GM21381 (cell line): ENCODE results near the gene DUSP5.
A peak's percentile ranks its signal among the peaks of the same experiment; 100 is the strongest.
"Not testable (repeated sequence)": the region's sequence is repeated elsewhere in the genome, so short reads cannot be mapped to it uniquely, and the experiment has no call there.

Experiments used
- ATAC-seq: cut with Tn5 transposase; IDR thresholded peaks from one replicate; pipeline ENCODE4 v1.9.1; 2021; ENCODE audit warnings: mild to moderate bottlenecking, moderate library complexity; ENCODE audit not compliant: unreplicated experiment

DUSP5 gene

DNA sequence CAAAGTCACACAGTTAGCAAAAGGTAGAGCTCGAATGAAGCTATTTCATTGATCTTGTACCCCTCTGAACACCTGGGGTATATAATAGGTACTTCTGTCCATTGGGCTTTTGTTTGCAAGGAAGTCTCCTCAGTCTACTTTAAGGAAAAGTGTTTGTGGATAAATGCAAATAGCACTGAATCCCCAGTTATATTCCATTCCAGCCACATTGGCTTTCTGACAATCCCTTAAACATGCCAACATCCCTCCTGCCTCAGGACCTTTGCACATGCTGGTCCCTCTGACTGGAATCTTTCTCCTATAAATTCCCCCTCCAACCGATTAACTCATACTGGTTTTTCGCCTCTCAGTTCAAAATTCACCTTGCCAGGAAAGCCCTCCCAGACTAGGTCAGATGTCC, 17.1 kb downstream of the DUSP5 start:
- ATAC-seq = no peak

DNA sequence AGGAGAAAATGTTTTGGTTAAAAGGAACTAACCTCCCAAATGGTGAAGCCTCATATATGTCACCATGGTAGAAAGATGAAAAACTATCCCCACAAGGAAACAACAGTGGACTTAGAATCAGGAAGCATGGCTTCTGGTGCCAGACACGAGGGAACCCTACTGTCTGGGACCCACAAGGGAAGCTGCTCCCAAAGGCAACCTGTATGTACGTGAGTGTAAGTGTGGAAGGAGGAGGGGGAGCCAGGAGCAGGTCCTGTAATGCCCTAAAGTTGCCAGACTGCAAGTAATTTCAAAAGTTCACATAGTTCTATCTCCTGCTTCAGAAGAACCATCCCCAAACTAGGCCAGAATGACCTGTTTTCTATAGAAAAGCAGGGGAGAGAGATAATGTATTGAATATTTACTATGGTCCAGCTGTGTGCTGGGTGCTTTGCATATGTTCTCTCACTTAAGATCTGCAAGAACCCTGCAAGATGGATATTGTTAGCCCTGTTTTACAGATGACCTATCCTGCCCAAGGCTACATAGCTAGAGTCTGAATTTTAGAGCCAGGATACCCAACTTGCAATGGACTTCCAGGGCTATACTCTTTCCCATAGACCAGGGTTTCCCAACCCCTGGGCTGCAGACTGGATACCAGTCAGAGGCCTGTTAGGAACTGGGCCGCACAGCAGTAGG, 19.2 kb downstream of the DUSP5 start:
- no peak for ATAC-seq

DNA sequence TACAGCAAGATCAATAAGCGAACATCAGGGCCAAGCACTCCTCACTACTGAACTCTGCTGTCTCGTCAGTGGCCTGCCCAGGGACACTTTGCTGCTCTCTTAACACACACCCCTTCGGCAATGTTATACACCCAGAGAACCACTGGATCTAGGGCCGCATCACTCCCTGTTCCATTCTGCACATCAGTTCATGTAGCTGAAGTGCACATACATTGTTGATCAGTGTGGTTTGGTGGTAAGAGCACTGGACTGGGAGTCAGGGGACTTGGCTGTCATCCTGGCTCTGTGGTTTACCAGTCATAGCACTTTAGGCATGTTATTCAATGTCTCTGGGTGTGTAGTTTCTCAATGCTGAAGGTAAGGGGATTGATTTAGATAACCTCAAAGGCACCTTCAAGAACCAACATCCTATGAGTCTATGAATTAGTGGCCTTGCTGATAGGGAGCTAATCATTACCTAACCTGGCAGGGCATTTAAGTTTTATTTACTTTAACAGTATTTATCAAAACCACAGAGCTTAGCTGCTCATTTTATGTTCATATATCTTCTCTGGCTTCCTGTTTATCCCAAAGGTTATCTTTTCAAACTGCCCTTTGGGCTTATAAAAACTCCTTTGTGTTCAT, 24.8 kb downstream of the DUSP5 start:
- ATAC-seq = no peak

DNA sequence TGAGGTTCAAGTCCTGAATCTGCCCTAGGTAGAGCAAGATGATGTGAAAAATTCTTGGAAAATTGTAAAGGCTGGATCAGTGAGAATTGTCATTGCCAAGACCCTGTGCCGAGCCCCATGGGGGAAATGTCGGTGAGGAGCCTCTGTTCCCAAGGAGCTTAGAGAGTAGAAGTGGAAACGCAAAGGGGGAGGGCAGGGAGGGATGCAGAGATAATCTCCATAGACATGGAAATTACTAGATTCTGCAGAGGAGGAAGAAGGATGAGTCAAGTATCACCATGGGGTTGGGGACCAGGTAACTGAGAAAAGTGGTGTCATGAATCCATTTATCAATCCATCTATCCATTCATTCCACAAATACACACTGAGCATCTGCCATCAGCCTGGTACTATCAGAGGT, 26.0 kb downstream of the DUSP5 start:
- ATAC-seq = no peak

DNA sequence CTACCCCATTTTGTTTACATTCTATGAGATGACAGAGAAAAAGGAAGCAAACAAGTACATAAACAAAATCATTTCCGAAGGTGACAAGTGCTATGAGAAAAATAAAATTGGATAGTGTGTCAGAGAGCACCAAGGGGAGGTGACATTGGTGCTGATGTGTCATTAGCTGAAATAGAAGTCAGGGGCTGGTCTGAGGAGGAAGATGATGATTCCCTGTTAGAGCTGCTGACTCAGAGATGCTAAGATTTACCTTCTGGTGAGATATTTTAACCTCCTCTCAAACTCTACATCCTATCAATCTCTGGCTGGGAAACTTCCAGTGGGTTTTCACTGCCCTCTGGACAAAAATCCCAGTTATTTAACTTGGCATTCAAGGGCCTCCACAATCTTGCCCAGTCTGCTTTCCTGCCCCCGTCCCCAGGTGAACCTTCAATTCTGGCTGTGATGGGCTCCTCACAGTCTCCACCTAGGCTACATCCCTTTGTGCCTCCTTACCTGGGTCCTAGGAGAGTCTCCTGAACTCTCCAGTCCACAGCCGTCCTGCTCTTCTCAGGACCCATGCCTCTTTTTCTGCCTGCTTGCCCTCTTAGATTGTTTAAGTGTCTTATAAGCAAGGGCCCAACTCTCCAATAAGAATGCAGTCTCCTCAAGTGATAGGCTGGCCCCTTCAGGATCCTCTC, 26.6 kb downstream of the DUSP5 start:
- no peak for ATAC-seq

DNA sequence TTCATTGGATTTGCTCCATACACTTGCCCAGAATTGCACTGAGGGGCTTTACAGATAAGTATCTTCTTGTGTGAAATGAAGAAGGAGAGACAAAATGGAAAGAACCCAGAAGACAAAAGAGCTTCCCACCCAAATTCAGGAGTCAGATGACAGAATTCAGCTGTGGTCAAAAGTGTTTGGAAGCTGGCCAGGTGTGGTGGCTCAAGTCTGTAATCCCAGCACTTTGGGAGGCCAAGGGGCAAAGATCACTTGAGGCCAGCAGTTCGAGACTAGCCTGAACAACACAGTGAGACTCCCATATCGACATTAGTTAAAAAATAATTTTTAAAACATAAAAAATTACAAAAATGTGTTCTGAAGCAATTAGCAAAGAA, 27.1 kb downstream of the DUSP5 start:
- ATAC-seq = no peak

DNA sequence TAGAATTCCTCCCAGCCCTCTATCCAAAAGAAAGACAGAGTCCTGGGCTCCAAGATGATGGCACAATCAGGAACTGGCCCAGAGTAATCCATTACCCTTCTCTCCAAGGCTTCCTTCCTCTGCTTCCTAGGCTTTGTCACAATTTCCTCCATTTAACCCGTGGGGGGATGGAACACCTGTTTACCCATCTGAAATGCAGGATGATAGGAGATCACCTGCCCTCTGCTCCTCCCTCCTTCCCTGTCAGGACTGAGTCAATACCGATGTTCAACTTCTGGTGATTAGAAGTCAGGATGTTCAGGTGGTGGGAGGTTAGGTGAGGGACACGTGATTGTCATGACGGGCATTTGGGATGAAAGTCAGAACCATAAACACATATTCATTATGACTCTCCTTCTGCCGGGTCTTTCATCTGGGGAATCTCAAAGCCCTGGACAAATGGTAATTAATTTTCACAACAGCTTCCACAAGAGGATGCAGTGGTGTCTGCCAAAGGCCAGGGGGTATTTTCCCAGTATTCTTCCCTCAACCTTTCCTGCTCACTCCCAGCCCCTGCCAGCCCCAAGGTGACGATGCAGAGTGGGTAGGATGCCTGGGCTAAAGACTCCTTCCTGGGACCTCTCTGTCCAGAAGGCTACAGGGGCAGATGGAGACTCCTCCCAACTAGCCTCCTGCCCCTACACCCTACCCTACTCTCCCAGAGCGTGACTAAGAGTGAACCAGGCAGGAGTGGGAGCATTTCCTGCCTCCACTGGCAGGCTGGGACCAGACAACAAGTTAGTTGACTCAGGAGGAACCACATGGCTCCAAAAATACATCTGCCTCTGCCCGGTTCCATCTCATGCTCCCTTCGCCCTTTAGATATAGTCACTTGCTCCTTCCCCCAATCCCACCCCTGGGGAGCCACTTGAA, 27.9 kb downstream of the DUSP5 start:
- no peak for ATAC-seq

DNA sequence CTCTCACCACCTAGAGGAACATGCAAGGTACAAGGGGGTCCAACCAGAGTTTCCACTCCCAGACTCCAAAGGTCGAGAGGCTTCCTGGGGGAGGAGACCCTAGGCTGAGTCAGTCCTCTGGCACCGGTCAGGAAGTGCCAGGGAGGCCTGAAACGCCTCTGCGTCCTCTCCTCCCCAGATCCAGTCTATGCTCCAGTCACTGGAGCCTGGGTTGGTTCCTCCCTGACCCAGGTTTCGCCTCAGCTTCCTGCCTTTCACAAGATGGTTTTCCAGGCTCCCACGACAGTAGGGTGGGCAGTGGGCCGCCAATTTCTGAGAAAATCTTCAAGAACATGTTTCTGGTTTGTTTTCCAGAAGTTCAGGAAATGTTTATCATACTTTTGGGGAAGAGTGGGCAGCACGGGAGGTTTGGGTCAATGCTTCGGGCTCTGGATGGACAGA, 30.0 kb downstream of the DUSP5 start:
- ATAC-seq = no peak

DNA sequence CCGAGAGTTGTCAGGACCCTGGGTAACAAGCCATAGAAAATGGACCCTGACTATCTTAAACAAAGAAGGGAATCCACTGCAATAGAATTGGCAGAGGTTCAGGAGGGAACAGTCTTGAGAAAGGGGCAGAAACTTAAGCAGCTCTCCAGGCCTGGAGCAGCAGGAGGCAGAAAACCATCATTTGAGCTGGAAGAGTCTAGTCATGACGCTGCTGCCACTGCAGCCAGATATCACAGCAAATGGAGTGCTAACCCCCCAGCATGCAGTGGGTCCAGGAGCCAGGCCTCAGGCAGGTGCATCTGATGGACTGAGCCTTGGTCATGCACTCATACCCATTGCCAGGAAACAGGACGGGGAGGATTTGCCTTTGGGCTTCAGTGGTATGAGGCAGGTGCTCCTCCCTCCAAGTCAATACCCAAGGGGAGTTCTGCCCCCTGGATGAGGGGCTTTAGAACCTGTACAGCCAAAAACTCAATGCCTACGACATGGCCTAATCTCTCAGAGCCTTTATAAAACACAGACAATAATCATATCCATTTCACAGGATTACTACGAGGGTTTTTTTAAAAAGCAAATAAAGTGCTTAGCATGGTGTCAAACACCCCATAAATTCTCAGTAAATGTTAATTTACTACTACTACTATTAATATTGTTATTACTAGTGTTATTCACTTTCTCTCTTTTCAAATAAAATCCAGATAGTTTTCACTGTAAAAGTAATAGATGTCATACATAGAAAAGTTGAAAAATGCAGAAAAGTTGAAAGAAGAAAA, 30.7 kb downstream of the DUSP5 start:
- no peak for ATAC-seq

DNA sequence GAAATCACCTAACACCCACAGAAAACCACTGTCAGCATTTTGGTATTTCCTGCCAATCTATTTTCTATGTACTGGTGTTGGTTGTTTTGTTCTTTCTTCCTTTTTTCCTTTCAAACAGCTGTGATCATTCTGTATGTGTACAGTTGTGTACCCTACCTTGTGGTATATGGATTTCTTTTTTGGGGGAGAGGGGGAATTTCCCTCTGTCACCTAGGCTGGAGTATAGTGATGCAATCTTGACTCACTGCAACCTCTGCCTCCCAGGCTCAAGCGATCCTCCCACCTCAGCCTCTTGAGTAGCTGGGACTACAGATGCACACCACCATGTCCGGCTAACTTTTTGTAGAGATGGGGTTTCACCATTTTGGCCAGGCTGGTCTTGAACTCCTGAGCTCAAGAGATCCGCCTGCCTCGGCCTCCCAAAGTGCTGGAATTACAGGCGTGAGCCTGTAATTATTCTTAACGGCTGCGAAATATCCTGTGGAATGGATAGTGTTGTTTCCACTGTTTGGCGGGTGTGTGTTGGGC, 31.4 kb downstream of the DUSP5 start:
- ATAC-seq = peak; percentile 75

DNA sequence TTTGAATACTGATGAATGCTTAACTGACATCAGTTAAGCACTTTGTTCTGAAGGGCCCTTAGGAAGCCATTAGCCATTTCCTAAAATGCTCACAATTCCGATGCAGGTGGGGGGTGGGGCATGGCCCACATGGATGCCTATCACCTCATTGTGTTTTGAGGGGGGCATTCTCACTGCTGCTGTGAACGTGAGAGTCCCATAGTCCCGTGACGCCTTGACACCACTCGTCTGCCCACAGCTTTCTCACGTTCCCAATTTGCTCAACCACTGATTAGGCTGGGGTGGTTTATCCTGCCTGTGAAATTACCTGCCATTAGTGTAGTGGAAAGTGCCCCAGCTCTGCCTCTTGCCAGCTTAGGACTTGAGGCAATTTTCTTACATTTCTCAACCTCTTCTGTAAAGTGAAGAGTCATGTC, 31.9 kb downstream of the DUSP5 start:
- peak; percentile 39 for ATAC-seq

DNA sequence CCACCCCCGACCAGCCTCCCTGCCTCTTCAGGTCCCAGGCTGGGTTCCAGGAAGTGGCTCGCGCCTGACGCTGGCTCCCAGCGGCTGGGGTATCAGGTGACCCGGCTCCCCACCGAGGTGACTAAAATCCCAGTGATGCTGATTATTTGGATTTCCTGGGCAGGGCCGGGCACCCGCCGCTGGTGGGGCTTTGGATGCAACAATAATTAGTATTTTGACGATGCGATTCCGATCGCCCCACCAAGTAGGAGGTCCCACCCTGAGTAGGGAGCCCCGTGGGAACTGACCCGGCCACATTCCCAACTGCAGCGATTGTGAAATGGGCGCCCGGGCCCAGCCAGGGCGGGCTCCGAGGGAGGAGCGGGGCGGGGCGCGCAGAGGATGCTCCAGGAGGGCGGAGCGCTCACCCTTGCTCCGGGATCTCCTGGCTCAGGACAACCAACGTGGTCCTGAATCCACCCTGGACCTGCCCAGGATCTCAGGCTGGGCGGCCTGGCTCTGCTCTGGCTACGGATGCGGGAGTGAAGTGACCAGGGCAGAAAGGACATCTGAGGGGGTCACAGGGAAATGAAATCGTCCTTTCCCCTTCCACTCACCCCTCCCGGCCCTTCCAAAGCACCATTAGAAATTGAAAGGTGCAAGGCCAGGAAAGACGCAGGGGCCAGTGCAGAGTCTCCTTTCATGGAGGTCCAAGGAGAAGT, 32.6 kb downstream of the DUSP5 start:
- peak; percentile 5 for ATAC-seq

DNA sequence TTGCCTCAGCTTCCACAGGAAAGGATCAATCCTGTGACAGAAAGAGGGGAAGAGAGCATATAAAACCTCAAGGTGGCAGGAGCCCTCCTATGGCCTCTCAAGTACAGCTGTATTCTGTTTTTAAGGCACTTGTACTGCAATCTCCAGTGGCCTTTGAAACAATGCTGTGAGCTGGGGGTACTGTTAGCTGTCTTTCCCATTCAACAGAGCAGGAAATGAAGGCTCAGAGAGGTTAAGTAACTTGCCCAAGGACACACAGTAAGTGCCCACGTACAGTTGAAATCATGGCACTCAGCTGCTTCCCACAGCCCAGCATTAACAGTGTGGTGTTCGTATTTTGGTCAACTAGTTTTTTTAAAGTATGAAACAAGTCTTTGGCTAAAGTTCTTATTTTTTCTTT, 34.0 kb downstream of the DUSP5 start:
- ATAC-seq = no peak

DNA sequence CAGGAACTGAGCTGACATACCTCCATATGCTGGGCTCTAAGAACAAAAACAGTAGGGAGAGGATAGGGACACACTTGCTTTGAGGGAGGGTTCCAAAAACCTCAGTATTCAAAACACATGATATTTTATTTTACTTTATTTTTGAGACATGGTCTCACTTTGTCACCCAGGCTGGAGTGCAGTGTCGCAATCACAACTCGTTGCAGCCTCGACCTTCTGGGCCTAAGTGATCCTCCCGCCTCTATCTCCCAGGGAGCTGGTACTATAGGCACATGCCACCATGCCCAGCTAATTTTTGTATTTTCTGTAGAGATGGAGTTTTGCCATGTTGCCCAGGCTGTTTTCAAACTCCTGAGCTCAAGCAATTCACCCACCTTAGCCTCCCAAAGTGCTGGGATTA, 34.9 kb downstream of the DUSP5 start:
- not testable (repeated sequence) for ATAC-seq

DNA sequence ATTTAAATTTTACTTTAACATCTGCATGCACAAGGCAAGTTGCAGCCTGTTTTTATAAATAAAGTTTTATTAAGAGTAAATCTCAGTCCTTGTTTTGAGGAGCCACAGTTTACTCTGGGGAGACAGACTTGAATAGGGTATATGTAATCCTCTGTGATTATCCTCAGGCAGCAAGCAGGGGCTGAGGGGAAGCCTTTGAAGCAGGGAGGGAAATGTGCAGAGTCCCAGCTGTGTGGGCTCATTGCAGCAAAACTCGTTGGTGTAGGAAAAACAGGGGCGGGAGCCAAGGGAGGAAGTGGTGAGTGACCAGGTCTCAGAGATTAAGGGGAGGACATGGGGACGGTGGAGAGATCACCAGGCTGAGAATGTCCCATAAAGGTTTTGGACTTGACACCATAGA, 35.4 kb downstream of the DUSP5 start:
- ATAC-seq = no peak

DNA sequence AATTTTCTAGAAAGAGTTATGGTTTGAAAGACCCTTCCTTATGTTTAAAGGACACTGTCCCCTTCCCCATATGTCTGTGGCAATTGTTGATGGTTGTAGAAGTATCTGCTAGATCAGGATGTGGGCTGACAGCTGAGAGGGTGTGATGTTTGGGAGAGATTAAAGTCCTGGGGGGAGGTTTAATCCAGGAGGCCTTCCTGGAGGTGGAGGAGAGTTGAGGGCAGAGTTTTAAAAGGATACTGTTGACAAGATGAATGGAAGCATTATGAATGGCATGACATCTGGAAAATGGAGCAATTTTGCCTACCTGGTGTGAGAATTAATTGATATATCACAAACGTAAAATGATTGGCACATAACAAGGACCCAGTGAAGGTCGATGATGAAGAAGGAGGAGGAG, 36.9 kb downstream of the DUSP5 start:
- ATAC-seq = no peak

DNA sequence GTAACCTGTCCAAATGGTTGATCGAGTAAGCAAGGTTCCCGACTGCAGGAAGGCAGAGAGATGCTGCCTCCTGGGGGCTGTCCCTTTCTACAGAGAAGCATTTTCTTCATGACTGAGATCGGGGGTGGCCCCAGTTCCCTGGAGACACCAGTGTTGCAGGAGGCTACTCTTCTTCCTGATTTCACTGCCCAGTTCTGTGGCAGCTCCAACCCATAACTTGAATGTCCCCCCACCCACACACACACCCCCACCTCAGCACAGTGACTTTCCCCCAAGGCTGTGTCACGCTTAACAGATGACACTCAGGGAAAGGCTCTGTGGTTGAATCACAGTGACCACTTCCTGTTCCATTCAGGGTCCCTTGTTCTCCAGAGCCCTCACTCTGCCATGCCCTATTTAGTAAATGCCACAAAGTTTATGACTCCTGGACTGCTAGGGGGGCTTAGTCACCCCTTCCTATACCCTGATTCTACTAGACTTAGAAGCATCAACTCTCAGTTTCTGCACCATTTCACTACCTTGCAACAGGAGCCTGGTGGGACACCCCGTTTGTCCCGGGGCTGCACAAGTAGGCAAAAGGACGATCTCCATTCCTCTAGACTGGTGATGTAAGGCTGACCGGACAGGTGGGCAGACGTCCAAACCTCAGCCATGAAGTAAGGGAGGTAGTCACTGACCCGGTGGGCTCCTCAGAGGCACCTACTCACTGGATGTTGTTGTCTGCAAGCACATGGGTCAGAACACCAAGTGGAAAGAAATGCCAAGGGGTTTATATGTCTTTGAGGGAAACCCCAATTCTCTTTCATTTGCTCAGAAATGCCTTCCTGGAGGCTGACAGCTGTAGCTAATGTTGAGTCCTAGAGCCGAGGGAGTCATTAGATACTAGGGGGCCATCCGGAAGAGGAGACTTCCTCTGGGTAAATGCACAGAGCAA, 38.5 kb downstream of the DUSP5 start:
- peak; percentile 88 for ATAC-seq

DNA sequence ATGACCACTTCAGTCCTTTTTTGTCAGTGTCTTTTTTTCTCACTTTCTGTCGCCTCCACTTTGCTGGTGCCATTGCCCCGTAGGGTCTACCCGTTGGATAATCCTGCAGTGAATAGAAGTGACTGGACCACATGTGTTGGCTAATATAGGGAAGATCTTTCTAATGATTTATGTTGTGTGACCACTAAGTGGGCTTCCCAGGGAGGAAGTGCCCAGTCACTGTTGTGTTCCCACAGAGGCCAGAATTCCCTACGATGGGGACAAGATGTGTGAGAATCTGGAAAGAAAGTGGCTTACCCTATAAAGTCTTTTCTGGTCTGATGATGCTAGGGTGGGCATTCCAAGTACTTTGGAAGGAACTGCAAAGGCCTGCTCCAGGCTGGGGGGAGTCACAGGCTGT, 41.4 kb downstream of the DUSP5 start:
- no peak for ATAC-seq

DNA sequence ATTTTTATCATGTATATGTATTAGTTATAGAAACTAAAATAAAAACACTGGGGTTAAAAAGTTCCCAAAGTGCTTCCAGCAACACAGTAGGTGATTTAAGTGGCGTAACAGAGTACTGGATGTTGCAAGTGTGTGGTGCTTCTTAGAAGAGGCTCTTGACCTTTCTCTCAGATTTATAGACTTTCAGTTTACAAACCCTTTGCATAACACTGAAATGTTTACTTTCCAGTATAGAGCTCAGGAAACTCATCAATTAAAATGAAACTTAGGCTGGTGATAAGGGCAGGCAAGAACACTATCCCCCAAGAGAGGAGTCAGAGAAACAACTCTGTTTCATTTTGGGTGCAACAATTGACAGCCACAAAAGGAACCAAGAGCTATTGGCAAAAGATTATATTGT, 42.3 kb downstream of the DUSP5 start:
- no peak for ATAC-seq
